ENCODE results near the gene MTARC1. TPM values are rescaled to one million over a fixed set of nuclear protein-coding genes. Genes with fewer than 3 reads are reported as not detected.

The MTARC1 gene
- 1.4 and 1.8 TPM in 2 replicates for total RNA-seq

DNA sequence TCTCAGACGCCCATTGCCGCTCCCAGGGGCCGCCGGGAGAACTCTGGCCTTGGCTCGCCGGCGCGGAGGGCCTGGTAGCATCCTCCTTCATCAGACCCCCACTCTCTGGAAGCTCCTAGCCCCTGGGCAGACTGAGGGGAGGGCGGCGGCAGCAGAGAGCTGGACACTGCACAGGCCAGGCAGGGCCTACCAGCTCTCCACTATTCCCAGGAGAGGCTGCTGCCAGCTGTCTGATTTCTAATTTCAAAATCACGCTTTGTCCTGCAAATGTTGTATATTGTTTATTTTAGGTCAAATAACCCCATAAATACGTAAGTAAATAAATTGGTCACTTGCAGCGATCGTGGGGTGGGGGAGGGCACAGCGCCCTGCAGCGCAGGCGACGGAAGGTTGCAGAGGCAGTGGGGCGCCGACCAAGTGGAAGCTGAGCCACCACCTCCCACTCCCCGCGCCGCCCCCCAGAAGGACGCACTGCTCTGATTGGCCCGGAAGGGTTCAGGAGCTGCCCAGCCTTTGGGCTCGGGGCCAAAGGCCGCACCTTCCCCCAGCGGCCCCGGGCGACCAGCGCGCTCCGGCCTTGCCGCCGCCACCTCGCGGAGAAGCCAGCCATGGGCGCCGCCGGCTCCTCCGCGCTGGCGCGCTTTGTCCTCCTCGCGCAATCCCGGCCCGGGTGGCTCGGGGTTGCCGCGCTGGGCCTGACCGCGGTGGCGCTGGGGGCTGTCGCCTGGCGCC, at the start of gene MTARC1:
Gene MTARC1 (plus strand): TSS at position 577 of the 732 bp plus-strand sequence. CDS start 32 bp downstream, at position 609.

DNA sequence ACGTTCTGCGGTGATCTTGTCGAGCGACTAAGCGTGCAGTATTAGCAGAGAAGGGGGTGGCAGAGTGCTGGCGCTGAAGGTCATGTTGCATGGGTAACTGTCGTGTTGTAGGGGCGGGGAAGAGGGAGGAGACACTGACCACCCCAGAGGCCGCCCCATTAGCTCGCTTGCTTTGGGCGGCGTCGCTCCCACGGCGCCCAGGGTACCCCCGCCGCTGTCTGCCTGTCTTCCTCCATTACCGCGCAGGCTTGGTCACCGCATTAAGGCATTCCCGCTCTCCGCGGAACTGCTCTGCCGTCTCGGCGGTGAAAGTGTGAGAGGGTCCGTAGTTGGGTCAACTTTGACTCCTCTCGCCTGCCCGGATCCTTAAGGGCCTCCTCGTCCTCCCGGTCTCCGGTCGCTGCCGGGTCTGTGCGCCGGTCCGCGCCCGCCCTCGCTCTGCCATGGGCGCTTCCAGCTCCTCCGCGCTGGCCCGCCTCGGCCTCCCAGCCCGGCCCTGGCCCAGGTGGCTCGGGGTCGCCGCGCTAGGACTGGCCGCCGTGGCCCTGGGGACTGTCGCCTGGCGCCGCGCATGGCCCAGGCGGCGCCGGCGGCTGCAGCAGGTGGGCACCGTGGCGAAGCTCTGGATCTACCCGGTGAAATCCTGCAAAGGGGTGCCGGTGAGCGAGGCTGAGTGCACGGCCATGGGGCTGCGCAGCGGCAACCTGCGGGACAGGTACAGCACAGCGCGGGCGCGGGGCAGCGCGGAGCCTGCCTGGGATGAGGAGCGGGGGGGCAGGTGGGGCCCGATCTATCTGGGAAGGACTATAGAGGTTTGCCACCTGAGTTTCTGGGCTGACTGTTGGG, 38.4 kb upstream of the MTARC1 start, which contains the start of gene MTARC2:
Gene MTARC2 (plus strand): TSS at position 234 of the 846 bp plus-strand sequence. CDS start 210 bp downstream, at position 444.

Other genes starting within 250 kb of the MTARC1 start
- gene C1orf115, start 96.5 kb upstream of the MTARC1 start, total RNA-seq, result 1.1 and 1.7 TPM in 2 replicates
- 1.2 and 4.3 TPM in 2 replicates for gene MTARC2, start 38.6 kb upstream of the MTARC1 start, total RNA-seq
- gene HLX, start 92.5 kb downstream of the MTARC1 start, total RNA-seq, result 42.2 and 43.8 TPM in 2 replicates